DOHH2 (cell line): Measurements from ENCODE around the gene PLA2G4F.

ENCODE experiments used
- CTCF ChIP-seq: fragments of 200-600 bp; sonication (generic); IDR thresholded peaks from one replicate; pipeline ENCODE4 v1.5.1; 2014; ENCODE audit warnings: antibody characterized with exemption, mild to moderate bottlenecking, low read depth, low read length; ENCODE audit not compliant: poor library complexity, severe bottlenecking
- EZH2phosphoT487 ChIP-seq: fragments of 200-600 bp; sonication (generic); IDR thresholded peaks from 2 replicates; pipeline ENCODE4 v1.6.1; 2017; ENCODE audit warnings: borderline replicate concordance, mild to moderate bottlenecking, antibody characterized with exemption, low read length, moderate library complexity, mixed read lengths

GRCh38 chr15:42154956-42155355, 1.5 kb downstream of the PLA2G4F start:
- TF ChIP-seq CTCF, result no peak
- TF ChIP-seq EZH2phosphoT487, result no peak
